ENCODE measurements around the gene RSAD1.
A peak's percentile ranks its signal among the peaks of the same experiment; 100 is the strongest.
"Not testable (repeated sequence)": the region's sequence is repeated elsewhere in the genome, so short reads cannot be mapped to it uniquely, and the experiment has no call there.

Gene RSAD1

GRCh38 chr17:50469208-50469605 lies 9.5 kb upstream of the RSAD1 start:
- peak in 1 of 42 donors; percentile 23 for DNase-seq
- intact Hi-C loops (cut with DNase I): no loop called here

DNA sequence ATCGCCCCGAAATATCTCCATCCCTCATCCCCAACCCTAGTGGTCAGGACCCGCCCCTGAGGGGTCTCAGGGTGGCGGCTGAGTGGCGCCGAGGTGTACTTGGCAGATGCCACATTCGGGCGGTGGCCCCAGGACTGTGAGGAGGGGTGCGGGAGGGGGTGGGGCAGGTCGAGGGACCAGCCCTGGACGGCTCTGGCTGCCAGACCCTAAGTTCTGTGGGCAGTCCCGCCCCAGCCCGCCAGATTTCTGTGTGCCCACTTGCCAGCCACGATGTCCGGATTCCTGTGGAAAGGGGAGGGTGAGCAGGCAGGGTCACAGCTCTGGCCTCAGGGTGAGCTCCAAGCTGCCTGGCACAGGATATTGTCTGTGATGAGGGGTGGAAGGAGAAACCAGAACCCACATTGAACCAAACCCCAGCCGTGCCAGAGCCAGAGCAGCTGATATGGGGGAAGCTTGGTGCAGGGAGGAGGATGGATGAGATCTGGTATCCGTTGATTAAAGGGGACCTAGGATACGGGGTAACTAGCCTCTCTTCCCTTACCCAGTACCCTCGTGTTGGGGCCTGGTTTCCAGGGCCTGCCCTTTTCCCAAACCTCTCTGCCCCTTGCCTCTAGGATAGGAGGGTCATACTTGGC lies 8.9 kb upstream of the RSAD1 start:
- intact Hi-C loops (cut with DNase I): no loop called here
- no peak for DNase-seq

GRCh38 chr17:50470426-50470825 lies 8.2 kb upstream of the RSAD1 start:
- intact Hi-C loops (cut with DNase I): no loop called here
- peak in 1 of 42 donors; percentile 27 for DNase-seq

- intact Hi-C loops (cut with DNase I): no loop called here
- DNase-seq: peak in 1 of 42 donors; percentile 23
These were observed 7.4 kb upstream of the RSAD1 start for GRCh38 chr17:50471009-50471905.

DNA sequence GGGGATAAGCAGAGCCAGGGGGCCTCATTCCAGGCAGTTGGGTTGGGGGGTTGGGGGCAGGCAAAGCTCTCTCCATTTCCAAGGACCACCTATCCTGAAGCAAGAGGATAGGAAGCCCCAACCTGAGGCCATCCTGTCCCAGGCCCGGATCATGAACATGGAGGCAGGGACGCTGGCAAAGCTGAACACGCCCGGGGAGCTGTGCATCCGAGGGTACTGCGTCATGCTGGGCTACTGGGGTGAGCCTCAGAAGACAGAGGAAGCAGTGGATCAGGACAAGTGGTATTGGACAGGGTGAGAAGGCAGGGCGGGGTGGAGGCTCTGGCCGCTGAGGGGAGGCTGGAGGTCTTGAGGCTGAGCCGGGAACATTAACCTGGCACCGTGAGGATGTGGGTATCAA lies 6.4 kb upstream of the RSAD1 start:
- no peak for DNase-seq
- intact Hi-C loops (cut with DNase I): no loop called here

DNA sequence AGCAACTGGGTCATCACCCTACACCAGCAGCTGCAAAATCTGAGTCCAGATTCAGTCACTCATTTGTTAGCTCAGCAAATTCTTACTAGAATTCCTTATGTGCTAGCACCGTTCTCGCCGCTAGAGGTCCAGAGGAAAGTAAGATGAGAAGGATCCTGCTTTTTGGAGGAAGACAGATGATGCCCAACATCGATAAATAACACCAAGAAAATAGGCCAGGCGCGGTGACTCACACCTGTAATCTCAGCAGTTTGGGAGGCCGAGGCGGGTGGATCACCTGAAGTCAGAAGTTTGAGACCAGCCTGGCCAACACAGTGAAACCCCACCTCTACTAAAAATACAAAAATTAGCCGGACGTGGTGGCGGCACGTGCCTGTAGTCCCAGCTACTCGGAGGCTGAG lies 5.9 kb upstream of the RSAD1 start:
- peak in 14 of 42 donors; percentile 28 to 71 (median 52) for DNase-seq
- intact Hi-C loops (cut with DNase I): not testable (repeated sequence)

- no peak for DNase-seq
- intact Hi-C loops (cut with DNase I): no loop called here
These were observed 4.8 kb upstream of the RSAD1 start for GRCh38 chr17:50473901-50474300.

DNA sequence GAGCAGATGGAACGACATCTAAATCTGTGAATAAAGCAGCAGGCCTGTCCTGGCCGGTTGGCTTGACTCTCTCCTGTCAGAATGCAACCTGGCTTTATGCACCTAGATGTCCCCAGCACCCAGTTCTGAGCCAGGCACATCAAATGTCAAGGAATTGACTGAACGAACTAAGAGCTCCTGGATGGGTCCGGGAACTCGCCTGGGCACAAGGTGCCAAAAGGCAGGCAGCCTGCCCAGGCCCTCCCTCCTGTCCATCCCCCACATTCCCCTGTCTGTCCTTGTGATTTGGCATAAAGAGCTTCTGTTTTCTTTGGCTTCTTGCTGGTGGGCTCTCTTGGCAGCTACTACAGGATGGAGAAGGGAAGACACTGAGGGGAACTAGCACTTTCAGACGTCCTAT lies 4.1 kb upstream of the RSAD1 start:
- no peak for DNase-seq
- intact Hi-C loops (cut with DNase I): no loop called here

GRCh38 chr17:50475362-50475761 lies 3.3 kb upstream of the RSAD1 start:
- intact Hi-C loops (cut with DNase I): no loop called here
- DNase-seq: peak in 1 of 42 donors; percentile 23

- intact Hi-C loops (cut with DNase I); DNase-seq: not testable (repeated sequence)
These were observed 2.7 kb upstream of the RSAD1 start for GRCh38 chr17:50475775-50476544.

- intact Hi-C loops (cut with DNase I): no loop called here
- no peak for DNase-seq
These were observed 1.9 kb upstream of the RSAD1 start for GRCh38 chr17:50476545-50477315.

DNA sequence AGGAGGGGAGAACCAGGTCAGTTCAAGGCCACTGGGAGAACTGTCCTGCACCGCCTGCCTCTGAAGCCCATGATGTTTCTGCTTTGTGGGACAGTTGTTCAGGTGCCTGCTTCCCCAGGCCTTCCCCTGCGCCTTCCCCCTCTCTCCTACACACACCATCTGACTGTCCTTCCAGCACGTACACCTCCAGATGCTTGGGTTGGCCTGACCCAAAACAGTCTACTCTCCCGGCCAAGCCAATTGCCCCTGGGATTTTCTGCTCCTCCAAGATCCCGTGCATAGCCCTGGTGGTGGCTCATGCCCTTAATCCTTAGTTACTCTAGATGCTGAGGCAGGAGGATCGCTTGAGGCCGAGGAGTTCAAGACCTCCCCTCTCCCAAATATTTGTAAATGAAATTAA lies 684 bp upstream of the RSAD1 start:
- no peak for DNase-seq
- intact Hi-C loops (cut with DNase I): no loop called here

GRCh38 chr17:50479522-50480141 lies 972 bp downstream of the RSAD1 start:
- DNase-seq: peak in 40 of 42 donors; percentile 26 to 79 (median 58)
- intact Hi-C loops (cut with DNase I): loop anchor here (5.0 kb wide), 1 partner anchor 63 kb away; no protein-coding TSS in a partner anchor

DNA sequence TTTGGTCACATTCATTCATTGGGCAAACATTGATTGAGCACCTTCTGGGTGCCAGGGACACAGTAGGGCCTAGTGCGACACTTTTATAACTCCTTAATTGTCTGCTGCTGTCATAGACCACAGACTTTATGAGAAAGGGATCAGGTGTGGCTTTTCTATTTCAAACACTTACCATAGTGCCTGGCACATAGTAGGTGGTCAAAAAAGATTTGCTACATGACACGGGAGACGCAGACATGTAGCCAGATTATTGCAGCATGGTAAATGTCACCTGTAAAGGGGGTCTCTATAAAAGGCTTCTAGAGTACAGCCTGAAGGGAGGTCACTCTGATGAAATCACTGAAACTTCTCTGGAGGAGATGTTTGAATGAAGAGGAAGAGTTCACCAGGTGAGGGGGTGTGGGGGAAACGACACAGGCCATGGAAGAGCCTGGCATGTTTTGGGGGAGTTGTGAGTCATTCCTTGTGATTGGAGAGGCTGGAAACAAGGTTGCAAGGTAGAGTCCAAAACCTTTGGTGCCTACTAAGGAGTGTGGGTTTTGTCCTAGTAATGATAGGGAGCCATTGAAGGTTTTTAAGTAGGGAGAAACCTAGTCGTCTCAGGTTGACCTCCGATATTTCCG lies 1.6 kb downstream of the RSAD1 start:
- intact Hi-C loops (cut with DNase I): loop anchor here (5.0 kb wide), 1 partner anchor 62 kb away; no protein-coding TSS in a partner anchor
- DNase-seq: no peak

- intact Hi-C loops (cut with DNase I): loop anchor here (5.0 kb wide), 1 partner anchor 61 kb away; no protein-coding TSS in a partner anchor
- no peak for DNase-seq
These were observed 2.3 kb downstream of the RSAD1 start for GRCh38 chr17:50480854-50481490.

DNA sequence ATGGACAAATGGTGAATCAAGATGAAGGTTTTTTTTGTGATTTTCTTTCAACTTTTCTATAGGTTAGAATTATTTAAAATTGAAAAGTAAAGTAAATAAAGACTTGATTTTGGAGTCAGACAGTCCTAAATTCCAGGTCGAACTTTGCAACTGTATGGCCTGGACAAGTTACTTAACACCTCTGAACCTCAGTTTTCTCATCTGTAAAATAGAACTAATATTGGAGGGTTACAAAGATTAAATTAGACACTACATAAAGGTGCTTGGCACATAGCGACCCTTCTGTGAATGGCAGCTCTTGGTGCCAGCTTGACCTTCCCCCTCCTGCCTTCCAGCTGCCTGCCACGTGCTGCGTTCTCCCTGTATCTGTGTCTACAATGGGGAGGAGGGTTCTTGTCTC lies 3.0 kb downstream of the RSAD1 start:
- intact Hi-C loops (cut with DNase I): loop anchor here (5.0 kb wide), 1 partner anchor 61 kb away; no protein-coding TSS in a partner anchor
- no peak for DNase-seq

- DNase-seq: no peak
These were observed 3.5 kb downstream of the RSAD1 start for GRCh38 chr17:50482110-50482509.

More at GRCh38 chr17:50482110-50482509, 3.5 kb downstream of the RSAD1 start:
- intact Hi-C loops (cut with DNase I): loop anchor here (5.0 kb wide), 1 partner anchor 60 kb away; no protein-coding TSS in a partner anchor

Measured in head of caudate nucleus (tissue), 42 donors.